ENCODE measurements around the gene CD180. TPM values are rescaled to one million over a fixed set of nuclear protein-coding genes. Genes with fewer than 3 reads are reported as not detected.

Gene CD180
- total RNA-seq, 1 experiment from 2014 or later = not detected

GRCh38 chr5:67154556-67155206, 41.9 kb downstream of the CD180 start:
- ChIA-PET POLR2A (no interaction called here), CTCF (no interaction called here), RAD21 (ENCODE audit: low non-redundant PET in 1 of 2, low total read pairs in 2 of 2, uncharacterized antibody in 2 of 2, unreplicated experiment in 2 of 2) (no interaction called here)
- no peaks in the 10 kb centered on the region for H3K36me3 ChIP-seq (ENCODE audit: control insufficient read depth in 1 of 2, insufficient read depth in 2 of 2, low read length in 2 of 2)
- H3K4me2 ChIP-seq (ENCODE audit: low read length) = no peak overlapping the region
- no peak overlapping the region for H3K27ac ChIP-seq (ENCODE audit: low read depth, low read length)
- no peaks in the 10 kb centered on the region for H3K4me1 ChIP-seq (ENCODE audit: control insufficient read depth in 1 of 2, insufficient read depth in 2 of 2, low read length in 2 of 2)
- no peak for TF ChIP-seq EZH2phosphoT487 (IDR thresholded peaks at IDR 0.05; ENCODE audit: borderline replicate concordance)
- no peak for TF ChIP-seq YY1 (IDR thresholded peaks at IDR 0.05; ENCODE audit: extremely low read depth, insufficient replicate concordance, low read depth, low read length)
- no peak for TF ChIP-seq FOSL1 (IDR thresholded peaks at IDR 0.05; ENCODE audit: low read depth)
- no peak for TF ChIP-seq TCF7L2 (IDR thresholded peaks at IDR 0.05; ENCODE audit: borderline replicate concordance, extremely low read depth, insufficient read depth, insufficient read length)
- TF ChIP-seq RAD21 (IDR thresholded peaks at IDR 0.05; ENCODE audit: low read depth) = no peak
- no peak for TF ChIP-seq POLR2AphosphoS5 (IDR thresholded peaks at IDR 0.05; ENCODE audit: low read depth, low read length)
- no peak for TF ChIP-seq EGR1 (IDR thresholded peaks at IDR 0.05; ENCODE audit: low read depth)
- no peak for TF ChIP-seq CBX3 (IDR thresholded peaks at IDR 0.05; ENCODE audit: low read depth)
- no peak for TF ChIP-seq SIN3A (IDR thresholded peaks at IDR 0.05; ENCODE audit: low read depth)
- TF ChIP-seq SRF (IDR thresholded peaks at IDR 0.05; ENCODE audit: low read depth) = no peak
- no peak for TF ChIP-seq JUND (IDR thresholded peaks at IDR 0.05)
- TF ChIP-seq REST (IDR thresholded peaks at IDR 0.05; ENCODE audit: low read depth) = no peak
- TF ChIP-seq ZNF274 (IDR thresholded peaks at IDR 0.05; ENCODE audit: low read depth, low read length) = no peak
- no TSS peak for BruUV-seq (replicated peaks)
- no peak overlapping the region for H3K4me3 ChIP-seq (replicated peaks in 1 of 2; ENCODE audit: low read depth in 1 of 2, low read length in 2 of 2)
- H3K9me3 ChIP-seq (ENCODE audit: control insufficient read depth in 1 of 2, insufficient read depth in 1 of 2, low read depth in 1 of 2, low read length in 2 of 2) = no peaks in the 10 kb centered on the region
- DNase-seq (ENCODE audit: low read depth, low spot score) (no peak), ATAC-seq (no peak)
- no peak overlapping the region for H2AFZ ChIP-seq (ENCODE audit: low read depth, low read length, poor library complexity, severe bottlenecking)
- H3K9ac ChIP-seq (ENCODE audit: low read length) = no peak overlapping the region
- intact Hi-C loops (cut with micrococcal nuclease) = no loop called here
- H3K9me2 ChIP-seq (ENCODE audit: insufficient read depth) = no peaks in the 10 kb centered on the region
- H4K20me1 ChIP-seq (ENCODE audit: insufficient read depth) = no peaks in the 10 kb centered on the region
- peaks cover 33% of the 10 kb centered on the region for H3K27me3 ChIP-seq (ENCODE audit: insufficient read depth, low read length)
- no peaks in the 10 kb centered on the region for H3K79me2 ChIP-seq (ENCODE audit: insufficient read depth, low read length)

Measured in HCT116 (cell line).